OCI-LY7 (cell line): ENCODE measurements around the gene VTI1A.

ENCODE experiments used
- CTCF ChIP-seq: fragments of 200-600 bp; sonication (generic); conservative IDR thresholded peaks from 2 replicates; pipeline ENCODE4 v1.5.1; 2014; ENCODE audit warnings: mild to moderate bottlenecking, antibody characterized with exemption, low read length, moderate library complexity, mixed read lengths
- EZH2phosphoT487 ChIP-seq: fragments of 200-600 bp; sonication (generic); IDR thresholded peaks from 2 replicates; pipeline ENCODE4 v1.6.1; 2018; ENCODE audit warnings: low read depth, borderline replicate concordance, mild to moderate bottlenecking, mixed run types, antibody characterized with exemption, low read length, moderate library complexity, mixed read lengths

- TF ChIP-seq CTCF (no peak), EZH2phosphoT487 (no peak)
These were observed 350.2 kb downstream of the VTI1A start for GRCh38 chr10:112797197-112797596.
